ENCODE data around the gene UBTD2.

Gene UBTD2

DNA sequence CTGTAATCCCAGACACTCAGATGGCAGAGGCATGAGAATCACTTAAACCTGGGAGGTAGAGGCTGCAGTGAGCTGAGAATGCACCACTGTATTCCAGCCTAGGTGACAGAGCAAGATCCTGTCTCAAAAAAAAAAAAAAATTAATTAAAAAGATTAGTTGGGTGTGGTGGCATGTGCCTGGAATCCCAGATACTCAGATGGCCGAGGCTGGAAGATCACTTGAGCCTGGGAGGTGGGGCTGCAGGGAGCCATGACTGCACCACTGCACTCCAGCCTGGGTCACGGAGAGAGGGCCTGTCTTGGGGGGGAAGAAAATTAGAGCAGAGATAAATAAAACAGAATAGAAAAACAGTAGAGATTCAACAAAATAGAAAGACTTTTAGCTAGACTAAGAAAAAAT, 34.9 kb downstream of the UBTD2 start:
- DNase-seq (ENCODE audit: low read depth) = no peak
- TF ChIP-seq, protein P1, sequence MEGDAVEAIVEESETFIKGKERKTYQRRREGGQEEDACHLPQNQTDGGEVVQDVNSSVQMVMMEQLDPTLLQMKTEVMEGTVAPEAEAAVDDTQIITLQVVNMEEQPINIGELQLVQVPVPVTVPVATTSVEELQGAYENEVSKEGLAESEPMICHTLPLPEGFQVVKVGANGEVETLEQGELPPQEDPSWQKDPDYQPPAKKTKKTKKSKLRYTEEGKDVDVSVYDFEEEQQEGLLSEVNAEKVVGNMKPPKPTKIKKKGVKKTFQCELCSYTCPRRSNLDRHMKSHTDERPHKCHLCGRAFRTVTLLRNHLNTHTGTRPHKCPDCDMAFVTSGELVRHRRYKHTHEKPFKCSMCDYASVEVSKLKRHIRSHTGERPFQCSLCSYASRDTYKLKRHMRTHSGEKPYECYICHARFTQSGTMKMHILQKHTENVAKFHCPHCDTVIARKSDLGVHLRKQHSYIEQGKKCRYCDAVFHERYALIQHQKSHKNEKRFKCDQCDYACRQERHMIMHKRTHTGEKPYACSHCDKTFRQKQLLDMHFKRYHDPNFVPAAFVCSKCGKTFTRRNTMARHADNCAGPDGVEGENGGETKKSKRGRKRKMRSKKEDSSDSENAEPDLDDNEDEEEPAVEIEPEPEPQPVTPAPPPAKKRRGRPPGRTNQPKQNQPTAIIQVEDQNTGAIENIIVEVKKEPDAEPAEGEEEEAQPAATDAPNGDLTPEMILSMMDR (conservative IDR thresholded peaks at IDR 0.05; ENCODE audit: low read length) = no peak
- H3K4me3 ChIP-seq (ENCODE audit: low read length) = no peak overlapping the region

DNA sequence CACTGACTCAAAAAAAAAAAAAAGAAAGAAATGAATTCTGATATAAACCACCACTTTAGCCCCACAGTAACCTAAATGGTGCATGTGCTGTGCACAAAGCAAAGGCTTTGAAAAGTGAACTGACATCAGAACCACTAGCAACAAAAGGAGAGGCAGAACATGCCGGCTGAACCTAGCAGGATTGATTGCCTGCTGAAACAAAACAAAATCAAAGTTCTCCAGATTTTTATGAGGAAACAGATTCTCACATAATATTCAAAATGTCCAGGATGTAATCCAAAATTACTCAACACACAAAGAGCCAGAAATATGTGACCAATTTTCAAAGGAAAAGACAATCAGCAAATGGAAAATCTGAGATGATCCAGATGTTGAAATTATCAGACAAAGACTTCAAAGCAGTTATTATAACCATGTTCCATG, 37.9 kb downstream of the UBTD2 start:
- TF ChIP-seq, protein P1 (conservative IDR thresholded peaks at IDR 0.05; ENCODE audit: low read length) = no peak
- peak; percentile 46 for DNase-seq (ENCODE audit: low read depth)
- no peak overlapping the region for H3K4me3 ChIP-seq (ENCODE audit: low read length)

DNA sequence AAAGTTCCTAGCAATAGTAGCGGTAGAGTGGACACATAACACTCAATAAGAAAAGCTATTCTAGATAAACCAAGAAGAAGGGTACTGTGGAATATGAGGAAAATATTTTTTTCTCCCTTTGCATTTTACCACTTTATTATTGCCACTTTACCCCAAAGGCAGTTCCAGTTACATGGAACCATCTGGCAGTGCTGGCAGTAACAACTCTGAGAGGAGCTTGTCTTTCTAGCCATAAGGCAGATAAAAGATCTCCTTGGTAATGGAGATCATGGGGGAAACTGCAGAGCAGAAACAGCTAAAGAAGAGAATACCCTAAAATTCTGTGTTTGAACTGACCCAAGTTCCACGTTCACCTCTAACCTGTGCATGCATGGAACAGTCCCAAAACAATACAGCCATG, 38.5 kb downstream of the UBTD2 start:
- DNase-seq (ENCODE audit: low read depth) = no peak
- TF ChIP-seq, protein P1 (conservative IDR thresholded peaks at IDR 0.05; ENCODE audit: low read length) = no peak
- no peak overlapping the region for H3K4me3 ChIP-seq (ENCODE audit: low read length)

DNA sequence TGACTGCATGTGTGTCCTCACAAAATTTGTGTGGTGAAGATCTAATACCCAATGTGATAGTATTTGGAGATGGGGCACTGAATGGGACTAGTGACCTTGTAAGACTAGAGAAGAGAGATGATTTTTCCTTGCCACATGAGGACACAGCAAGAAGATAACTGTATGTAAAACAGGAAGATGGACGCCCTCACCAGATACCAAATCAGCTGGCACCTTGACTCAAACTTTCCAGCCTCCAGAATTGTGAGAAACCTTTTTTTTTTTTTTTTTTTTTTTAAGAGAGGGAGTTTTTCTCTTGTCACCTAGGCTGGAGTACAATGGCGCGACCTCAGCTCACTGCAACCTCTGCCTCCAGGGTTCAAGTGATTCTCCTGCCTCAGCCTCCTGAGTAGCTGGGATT, 40.3 kb downstream of the UBTD2 start:
- no peak overlapping the region for H3K4me3 ChIP-seq (ENCODE audit: low read length)
- no peak for DNase-seq (ENCODE audit: low read depth)
- TF ChIP-seq, protein P1 (conservative IDR thresholded peaks at IDR 0.05; ENCODE audit: low read length) = no peak

DNA sequence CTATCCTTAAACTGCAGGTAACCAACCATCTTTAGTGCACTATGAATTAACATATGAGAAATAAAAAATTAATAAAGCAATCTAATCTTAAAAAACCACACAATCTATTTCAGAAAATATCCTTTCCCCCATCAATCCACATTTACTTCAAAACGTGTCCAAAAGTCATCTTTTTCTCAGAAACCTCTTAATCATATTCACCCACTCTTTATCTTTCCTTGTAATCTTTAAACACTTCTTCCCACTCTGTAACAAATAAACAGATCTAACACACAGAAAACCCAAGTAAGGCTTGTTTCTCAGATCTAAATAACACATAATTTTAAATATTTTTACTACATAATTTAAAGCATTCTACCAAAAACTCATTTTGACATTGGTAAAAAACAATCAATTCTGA, 45.2 kb downstream of the UBTD2 start:
- TF ChIP-seq, protein P1 (conservative IDR thresholded peaks at IDR 0.05; ENCODE audit: low read length) = no peak
- no peak for DNase-seq (ENCODE audit: low read depth)
- H3K4me3 ChIP-seq (ENCODE audit: low read length) = no peak overlapping the region

DNA sequence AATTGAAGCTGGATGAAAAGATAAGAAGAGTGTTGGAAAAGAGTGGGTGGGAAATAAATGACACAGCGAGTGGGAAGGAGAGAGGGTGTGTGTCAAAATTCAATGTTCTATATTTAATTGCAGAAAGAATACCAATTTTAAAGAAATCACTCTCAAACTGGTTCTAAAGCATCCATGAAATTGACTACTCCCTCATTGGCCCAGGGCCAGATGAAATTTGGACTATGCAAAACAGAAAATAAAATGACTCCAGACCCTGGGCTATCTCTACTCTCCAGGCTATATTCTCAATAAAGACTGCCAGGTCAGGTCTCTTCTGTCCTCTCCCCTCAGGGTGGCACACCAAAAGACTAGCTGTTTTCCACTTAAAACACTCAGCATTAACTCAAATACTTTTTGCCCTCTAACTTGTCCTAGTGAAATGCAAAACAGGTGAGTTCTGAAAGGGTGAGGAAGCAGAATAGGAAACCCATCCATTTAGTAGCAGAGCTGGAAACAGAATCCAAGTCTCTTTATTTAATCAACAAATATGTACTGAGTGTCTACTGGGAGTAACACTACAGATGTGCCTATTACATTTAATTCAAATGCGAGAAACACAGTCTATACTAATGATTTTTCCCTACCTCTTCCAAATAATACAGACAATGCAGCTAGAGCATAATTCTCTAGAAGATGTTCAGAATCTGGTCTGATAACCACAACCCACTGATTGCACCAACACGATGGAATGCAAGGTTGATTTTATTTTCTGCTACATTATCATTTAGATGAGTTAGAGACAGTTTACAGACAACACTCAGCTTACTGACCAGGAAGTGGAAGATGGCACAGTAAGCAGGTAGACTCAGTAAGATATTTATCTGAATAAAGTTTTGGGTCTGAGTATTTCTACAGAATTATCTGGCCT, 47.5 kb downstream of the UBTD2 start:
- TF ChIP-seq, protein P1 (conservative IDR thresholded peaks at IDR 0.05; ENCODE audit: low read length) = no peak
- peak; percentile 15 for DNase-seq (ENCODE audit: low read depth)
- H3K4me3 ChIP-seq (ENCODE audit: low read length) = no peak overlapping the region
